ENCODE data around the gene LDLR.
A peak's percentile ranks its signal among the peaks of the same experiment; 100 is the strongest.
"Not testable (repeated sequence)": the region's sequence is repeated elsewhere in the genome, so short reads cannot be mapped to it uniquely, and the experiment has no call there.

The LDLR gene

DNA sequence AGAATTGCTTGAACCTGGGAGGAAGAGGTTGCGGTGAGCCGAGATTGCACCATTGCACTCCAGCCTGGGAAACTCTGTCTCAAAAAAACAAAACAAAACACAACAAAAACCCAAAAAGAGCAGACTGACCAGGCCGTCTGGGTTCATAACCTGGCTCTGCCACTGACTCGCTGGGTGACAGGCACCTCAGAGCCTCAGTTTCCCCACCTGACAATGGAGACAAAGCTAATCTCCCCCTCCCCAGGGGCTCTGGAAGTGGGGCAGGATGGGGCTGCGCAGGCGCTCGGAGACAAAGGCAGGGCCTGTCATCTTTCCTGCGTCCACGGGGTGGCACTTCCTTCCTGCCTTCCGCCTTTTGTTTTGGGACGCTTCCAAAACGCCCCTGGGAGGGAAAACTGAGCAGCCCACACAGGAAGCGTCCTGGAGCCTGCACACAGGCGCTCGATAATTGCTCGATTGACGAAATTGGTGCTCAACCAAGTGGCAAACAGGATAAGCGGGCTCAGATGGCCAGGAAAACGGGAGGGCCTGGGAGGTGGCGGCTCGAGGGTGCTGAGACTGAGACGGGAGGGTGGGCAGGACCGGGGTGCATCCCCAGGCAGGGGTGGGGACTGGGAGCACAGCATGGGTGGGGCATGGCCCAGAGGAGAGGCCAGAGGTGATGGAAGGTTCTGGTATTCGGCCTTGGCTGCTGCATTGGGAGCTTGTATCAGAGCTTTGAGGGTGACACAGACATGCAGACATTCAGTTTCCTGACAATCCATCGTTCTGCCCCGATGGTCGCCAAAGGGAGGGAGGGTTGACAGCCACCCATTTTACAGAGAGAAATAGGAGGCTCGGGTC is 48.5 kb downstream of the LDLR start:
- FAIRE-seq: no peak

GRCh38 chr19:11138601-11139300 is 49.5 kb downstream of the LDLR start:
- DNase-seq (ENCODE audit: insufficient read length, low spot score) (peak; percentile 79), FAIRE-seq (peak; percentile 31)

More for the DNA sequence above, 48.5 kb downstream of the LDLR start:
- DNase-seq (ENCODE audit: insufficient read length, low spot score): peak; percentile 84

DNA sequence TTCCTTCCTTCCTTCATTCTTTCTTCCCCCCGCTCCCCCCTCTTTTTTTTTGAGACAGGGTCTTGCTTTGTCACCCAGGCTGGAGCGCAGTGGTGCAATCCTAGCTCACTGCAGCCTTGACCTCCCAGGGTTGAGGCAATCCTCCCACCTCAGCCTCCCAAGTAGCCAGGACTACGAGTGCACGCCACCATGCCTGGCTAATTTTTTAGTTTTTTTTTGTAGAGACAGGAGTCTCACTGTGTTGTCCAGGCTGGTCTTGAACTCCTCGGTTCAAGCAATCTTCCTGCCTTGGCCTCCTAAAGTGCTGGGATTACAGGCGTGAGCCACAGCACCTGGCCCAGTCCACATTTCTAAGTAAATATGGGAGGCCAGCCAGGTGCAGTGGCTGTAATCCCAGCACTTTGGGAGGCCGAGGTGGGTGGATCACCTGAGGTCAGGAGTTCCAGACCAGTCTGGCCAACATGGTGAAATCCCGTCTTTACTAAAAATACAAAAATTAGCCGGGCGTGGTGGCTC is 50.8 kb downstream of the LDLR start:
- FAIRE-seq; DNase-seq (ENCODE audit: insufficient read length, low spot score): not testable (repeated sequence)

GRCh38 chr19:11140896-11141295 is 51.6 kb downstream of the LDLR start:
- DNase-seq (ENCODE audit: insufficient read length, low spot score) (no peak), FAIRE-seq (no peak)

DNA sequence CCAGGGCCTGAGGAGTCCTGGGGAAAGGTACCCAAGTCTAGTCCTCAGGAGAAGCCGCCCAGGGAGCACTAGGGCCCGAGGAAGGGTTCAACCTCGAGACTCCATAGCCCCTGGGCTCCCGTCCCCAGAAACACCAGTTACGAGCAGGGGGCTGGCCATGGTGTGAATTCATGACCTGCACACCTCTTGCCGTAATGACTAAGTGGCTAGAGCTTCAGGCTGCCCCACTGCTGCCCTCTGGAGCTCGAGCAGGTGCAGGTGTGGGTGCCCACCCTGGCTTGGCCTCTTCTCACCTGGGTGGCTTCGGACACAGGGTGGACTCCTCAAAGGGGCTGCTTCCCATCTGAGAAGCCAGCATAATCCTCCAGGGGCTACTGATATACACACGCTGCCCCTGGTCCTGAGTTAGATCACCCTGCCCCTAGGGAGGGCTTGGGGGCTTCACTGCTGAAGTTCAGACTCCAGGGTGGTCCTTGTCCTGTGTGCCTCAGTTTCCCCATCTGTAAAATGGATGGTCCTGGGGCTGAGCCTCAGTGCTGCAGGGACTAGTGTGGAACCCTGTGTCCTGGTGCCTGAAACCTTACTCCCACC is 52.8 kb downstream of the LDLR start:
- no peak for FAIRE-seq
- no peak for DNase-seq (ENCODE audit: insufficient read length, low spot score)

- peak; percentile 92 for DNase-seq (ENCODE audit: insufficient read length, low spot score)
- peak; percentile 75 for FAIRE-seq
Measured at GRCh38 chr19:11142528-11143171, 53.4 kb downstream of the LDLR start.

- no peak for DNase-seq (ENCODE audit: insufficient read length, low spot score)
- FAIRE-seq: no peak
Measured at GRCh38 chr19:11145536-11145924, 56.3 kb downstream of the LDLR start.

DNA sequence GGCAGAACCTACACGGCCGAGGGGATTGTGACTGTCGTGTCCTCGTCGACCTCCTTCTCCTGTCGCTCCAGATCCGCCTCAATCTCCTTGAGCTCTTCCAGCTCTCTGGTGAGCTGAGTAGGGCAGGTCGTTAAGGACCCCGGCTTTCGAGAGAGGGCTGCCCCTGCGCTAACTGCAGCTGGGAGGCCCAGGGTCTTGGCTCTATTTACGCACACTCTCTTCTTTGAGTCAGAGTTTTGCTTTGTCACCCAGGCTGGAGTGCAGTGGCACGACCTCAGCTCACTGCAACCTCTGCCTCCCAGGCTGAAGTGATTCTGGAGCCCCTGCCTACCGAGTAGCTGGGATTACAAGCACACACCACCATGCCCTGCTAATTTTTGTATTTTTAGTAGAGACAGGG is 58.7 kb downstream of the LDLR start:
- FAIRE-seq (no peak), DNase-seq (ENCODE audit: insufficient read length, low spot score) (no peak)

GRCh38 chr19:11151181-11151580 is 61.9 kb downstream of the LDLR start:
- no peak for DNase-seq (ENCODE audit: insufficient read length, low spot score)
- no peak for FAIRE-seq

DNA sequence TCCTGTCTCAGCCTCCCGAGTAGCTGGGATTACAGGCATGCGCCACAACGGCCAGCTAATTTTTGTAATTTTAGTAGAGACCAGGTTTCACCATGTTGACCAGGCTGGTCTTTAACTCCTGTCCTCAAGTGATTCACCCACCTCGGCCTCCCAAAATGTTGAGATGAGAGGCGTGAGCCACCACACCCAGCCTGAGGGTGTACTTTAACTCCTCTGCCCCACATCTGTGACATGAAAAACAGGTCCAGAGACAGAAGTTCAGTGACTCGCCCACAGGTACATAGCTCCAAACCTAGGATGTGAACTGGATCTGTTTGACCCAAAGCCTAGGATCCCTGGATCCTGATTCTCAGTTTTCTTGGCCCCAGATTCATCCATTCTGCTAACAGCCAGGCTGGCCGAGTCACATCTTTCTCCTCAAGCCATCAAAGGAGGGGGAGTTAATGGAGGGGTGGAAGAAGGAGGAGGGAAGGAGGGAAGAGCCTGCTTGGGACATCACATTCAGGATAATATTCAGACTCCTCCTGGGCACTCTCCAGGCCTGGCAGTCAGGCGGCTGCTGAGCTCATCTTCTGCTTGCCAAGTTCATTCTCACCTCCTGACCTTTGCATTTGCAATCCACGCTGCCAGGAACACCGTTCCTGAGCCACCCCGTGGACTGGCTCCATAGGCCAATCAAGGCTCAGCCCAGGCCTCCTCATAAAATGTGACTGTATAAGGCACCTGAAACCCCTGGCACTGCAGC is 63.2 kb downstream of the LDLR start:
- DNase-seq (ENCODE audit: insufficient read length, low spot score): no peak
- FAIRE-seq: no peak

- DNase-seq (ENCODE audit: insufficient read length, low spot score) (no peak), FAIRE-seq (no peak)
Measured at GRCh38 chr19:11154683-11155047, 65.4 kb downstream of the LDLR start.

- peak; percentile 99 for FAIRE-seq
- peak; percentile 100 for DNase-seq (ENCODE audit: insufficient read length, low spot score)
Measured at GRCh38 chr19:11155373-11156120, 66.3 kb downstream of the LDLR start, which contains the start of gene SPC24. TSS of gene SPC24 (minus strand) at chr19:11155782. CDS start at chr19:11155776, 6 bp downstream.

DNA sequence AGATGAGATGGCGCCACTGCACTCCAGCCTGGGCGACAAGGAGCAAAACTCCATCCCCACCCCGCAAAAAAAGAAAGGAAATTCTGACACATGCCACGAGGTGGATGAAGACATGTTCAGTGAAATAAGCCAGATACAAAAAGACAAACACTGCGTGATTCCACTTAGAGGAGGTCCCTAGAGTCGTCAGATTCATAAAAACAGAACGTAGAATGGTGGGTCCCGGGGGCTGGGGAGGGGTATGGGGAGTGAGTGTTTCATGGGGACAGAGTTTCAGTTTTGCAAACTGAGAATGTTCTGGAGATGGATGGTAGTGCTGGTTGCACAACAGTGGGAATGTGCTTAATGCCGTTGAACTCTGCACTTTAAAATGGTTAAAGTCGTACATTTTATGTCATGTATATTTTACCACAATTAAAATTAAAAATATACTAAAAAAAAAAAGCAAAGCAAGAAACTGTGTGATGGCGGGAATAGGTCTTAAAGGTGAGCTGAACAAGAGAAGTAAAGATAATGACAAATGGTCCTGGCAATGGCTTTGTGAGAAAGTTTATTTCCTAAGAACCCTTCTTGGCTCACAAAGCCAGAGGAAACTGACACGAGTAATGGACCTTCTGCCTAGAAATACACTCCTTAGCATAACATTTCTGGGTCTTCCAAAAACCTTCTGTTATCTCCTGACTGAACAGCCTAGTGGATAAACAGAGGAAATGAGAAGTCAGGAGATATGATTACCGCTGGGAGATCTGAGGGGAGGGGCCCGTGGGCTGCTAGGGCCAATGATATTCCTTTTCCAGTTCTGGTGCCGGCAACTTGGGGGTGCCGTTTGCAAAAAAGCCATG is 70.6 kb downstream of the LDLR start:
- no peak for DNase-seq (ENCODE audit: insufficient read length, low spot score)
- FAIRE-seq: no peak

GRCh38 chr19:11160440-11160768 is 71.1 kb downstream of the LDLR start:
- not testable (repeated sequence) for DNase-seq (ENCODE audit: insufficient read length, low spot score); FAIRE-seq

- DNase-seq (ENCODE audit: insufficient read length, low spot score) (no peak), FAIRE-seq (no peak)
Measured at GRCh38 chr19:11164296-11164695, 75.0 kb downstream of the LDLR start.

DNA sequence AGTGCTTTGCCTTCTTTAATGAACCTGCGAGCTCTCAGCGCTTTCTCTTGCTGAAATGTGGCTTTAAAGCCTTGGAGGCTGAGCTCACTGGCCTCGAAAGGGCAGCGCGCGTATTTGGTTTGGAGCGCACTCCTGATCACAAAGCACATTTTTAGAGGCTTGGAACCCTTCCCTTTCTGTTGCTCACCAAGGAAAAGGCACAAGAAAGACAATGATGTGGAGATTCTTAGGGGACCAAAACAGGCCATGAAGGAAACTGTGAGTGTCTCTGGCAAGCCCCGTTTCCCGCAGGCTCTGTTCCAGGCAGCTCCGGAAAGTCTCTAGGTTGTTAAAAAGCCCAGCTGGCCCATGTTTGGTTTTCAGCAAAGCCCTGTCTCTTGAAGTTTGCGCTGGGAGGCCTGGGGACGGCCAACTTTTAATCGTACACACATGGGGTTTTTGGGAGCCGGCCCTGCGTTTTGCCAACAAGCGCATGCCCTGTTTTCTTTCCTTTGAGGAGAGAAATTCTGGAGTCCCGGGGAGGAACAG is 75.7 kb downstream of the LDLR start:
- no peak for DNase-seq (ENCODE audit: insufficient read length, low spot score)
- no peak for FAIRE-seq

- no peak for FAIRE-seq
- DNase-seq (ENCODE audit: insufficient read length, low spot score): no peak
Measured at GRCh38 chr19:11165486-11166030, 76.3 kb downstream of the LDLR start.
